Neural cell (in vitro differentiated cells): Measurements from ENCODE around the gene ZNF407. TPM values are rescaled to one million over a fixed set of nuclear protein-coding genes. Genes with fewer than 3 reads are reported as not detected.

Source experiments
- H2AFZ ChIP-seq: fragments of 200-600, 300-800 bp; sonication (generic), shearing (Covaris generic); 2 replicates; pipeline ENCODE4 v1.6.0; 2014; ENCODE audit warnings: low read depth, mild to moderate bottlenecking, antibody characterized with exemption, low read length, moderate library complexity
- H3F3A ChIP-seq: fragments of 200-600 bp; shearing (Covaris generic); 2 replicates; pipeline ENCODE4 v1.6.1; 2016; ENCODE audit warnings: mild to moderate bottlenecking, moderate library complexity, mixed read lengths, antibody characterized with exemption, low read length; ENCODE audit not compliant: insufficient read depth, poor library complexity, severe bottlenecking
- H3K27ac ChIP-seq: fragments of 200-600, 300-800 bp; sonication (generic), shearing (Covaris generic); 2 replicates; pipeline ENCODE4 v1.5.1; 2014; ENCODE audit warnings: mild to moderate bottlenecking, low read length, moderate library complexity
- H3K27me3 ChIP-seq: fragments of 300-800, 200-600 bp; sonication (generic), shearing (Covaris generic); 2 replicates; pipeline ENCODE4 v1.6.0; 2014; ENCODE audit warnings: mild to moderate bottlenecking, low read depth, low read length, moderate library complexity; ENCODE audit not compliant: insufficient read depth
- H3K36me3 ChIP-seq: fragments of 300-800, 200-600 bp; sonication (generic), shearing (Covaris generic); 2 replicates; pipeline ENCODE4 v1.5.1; 2014; ENCODE audit warnings: mild to moderate bottlenecking, antibody characterized with exemption, low read length, moderate library complexity; ENCODE audit not compliant: insufficient read depth
- H3K4me2 ChIP-seq: fragments of 300-800, 200-600 bp; sonication (generic), shearing (Covaris generic); 2 replicates; pipeline ENCODE4 v1.6.0; 2014; ENCODE audit warnings: mild to moderate bottlenecking, low read length
- H3K4me3 ChIP-seq: fragments of 300-800, 200-600 bp; sonication (generic), shearing (Covaris generic); 2 replicates; pipeline ENCODE4 v1.5.1; 2014; ENCODE audit warnings: mild to moderate bottlenecking, low read length, moderate library complexity
- H3K79me2 ChIP-seq: fragments of 200-600 bp; shearing (Covaris generic); replicated peaks from 2 replicates; pipeline ENCODE4 v1.6.0; 2014; ENCODE audit warnings: mild to moderate bottlenecking, low read length, moderate library complexity; ENCODE audit not compliant: insufficient read depth
- H3K9ac ChIP-seq: fragments of 300-800, 200-600 bp; sonication (generic), shearing (Covaris generic); 2 replicates; pipeline ENCODE4 v1.6.1; 2016; ENCODE audit warnings: mild to moderate bottlenecking, low read length, mixed read lengths
- H3K9me2 ChIP-seq: fragments of 200-600 bp; shearing (Covaris generic); 2 replicates; pipeline ENCODE4 v1.6.1; 2016; ENCODE audit warnings: mild to moderate bottlenecking, low read length, mixed read lengths; ENCODE audit not compliant: insufficient read depth
- H3K9me3 ChIP-seq: fragments of 200-600, 300-800 bp; sonication (generic), shearing (Covaris generic); 2 replicates; pipeline ENCODE4 v1.6.1; 2016; ENCODE audit warnings: mild to moderate bottlenecking, mixed run types, low read length, moderate library complexity, mixed read lengths
- H4K20me1 ChIP-seq: fragments of 200-600 bp; shearing (Covaris generic); 2 replicates; pipeline ENCODE4 v1.6.1; 2016; ENCODE audit warnings: mild to moderate bottlenecking, mixed run types; ENCODE audit not compliant: insufficient read depth
- EP300 ChIP-seq: fragments of 450-650 bp; conservative IDR thresholded peaks from 2 replicates; pipeline ENCODE4 v1.6.1; 2014; ENCODE audit warnings: antibody characterized with exemption, mild to moderate bottlenecking, moderate library complexity; ENCODE audit not compliant: poor library complexity, severe bottlenecking
- EZH2 ChIP-seq: fragments of 200-600, 300-800 bp; shearing (Covaris generic), sonication (generic); IDR thresholded peaks from 2 replicates; pipeline ENCODE4 v1.6.1; 2014; ENCODE audit warnings: antibody characterized with exemption, low read length, borderline replicate concordance, mild to moderate bottlenecking; ENCODE audit not compliant: insufficient read depth, poor library complexity, severe bottlenecking
- MXI1 ChIP-seq: fragments of 450-650 bp; conservative IDR thresholded peaks from 2 replicates; pipeline ENCODE4 v1.6.1; 2014; ENCODE audit warnings: antibody characterized with exemption, mild to moderate bottlenecking; ENCODE audit not compliant: poor library complexity, severe bottlenecking
- POLR2AphosphoS5 ChIP-seq: IDR thresholded peaks from 2 replicates; pipeline ENCODE4 v1.6.1; 2012
- RAD21 ChIP-seq: fragments of 450-650 bp; conservative IDR thresholded peaks from 2 replicates; pipeline ENCODE4 v1.6.1; 2014; ENCODE audit warnings: antibody characterized with exemption, mild to moderate bottlenecking, moderate library complexity
- SMC3 ChIP-seq: fragments of 450-650 bp; conservative IDR thresholded peaks from 2 replicates; pipeline ENCODE4 v1.6.1; 2014; ENCODE audit warnings: antibody characterized with exemption, mild to moderate bottlenecking, moderate library complexity; ENCODE audit not compliant: poor library complexity
- TAF1 ChIP-seq: IDR thresholded peaks from 2 replicates; pipeline ENCODE4 v1.6.1; 2012; ENCODE audit warnings: low read depth
- polyA plus RNA-seq: library from polyadenylated mRNA; depleted of rRNA; stranded (reverse); fragments of >200 nt; gene quantifications from 2 replicates; pipeline ENCODE4 v1.2.3, GENCODE V29; 2014
- TF ChIP-seq, protein P1 (sequence below): IDR thresholded peaks from 2 replicates; pipeline ENCODE4 v1.6.1; 2012; ENCODE audit warnings: borderline replicate concordance
- TF ChIP-seq, protein P2 (sequence below): fragments of 450-650 bp; IDR thresholded peaks from 2 replicates; pipeline ENCODE4 v1.5.1; 2014; ENCODE audit warnings: antibody characterized with exemption, mild to moderate bottlenecking, moderate library complexity; ENCODE audit not compliant: poor library complexity, severe bottlenecking

The ZNF407 gene
- polyA plus RNA-seq, 1 donor from 2014 or later: 2.9 TPM

DNA sequence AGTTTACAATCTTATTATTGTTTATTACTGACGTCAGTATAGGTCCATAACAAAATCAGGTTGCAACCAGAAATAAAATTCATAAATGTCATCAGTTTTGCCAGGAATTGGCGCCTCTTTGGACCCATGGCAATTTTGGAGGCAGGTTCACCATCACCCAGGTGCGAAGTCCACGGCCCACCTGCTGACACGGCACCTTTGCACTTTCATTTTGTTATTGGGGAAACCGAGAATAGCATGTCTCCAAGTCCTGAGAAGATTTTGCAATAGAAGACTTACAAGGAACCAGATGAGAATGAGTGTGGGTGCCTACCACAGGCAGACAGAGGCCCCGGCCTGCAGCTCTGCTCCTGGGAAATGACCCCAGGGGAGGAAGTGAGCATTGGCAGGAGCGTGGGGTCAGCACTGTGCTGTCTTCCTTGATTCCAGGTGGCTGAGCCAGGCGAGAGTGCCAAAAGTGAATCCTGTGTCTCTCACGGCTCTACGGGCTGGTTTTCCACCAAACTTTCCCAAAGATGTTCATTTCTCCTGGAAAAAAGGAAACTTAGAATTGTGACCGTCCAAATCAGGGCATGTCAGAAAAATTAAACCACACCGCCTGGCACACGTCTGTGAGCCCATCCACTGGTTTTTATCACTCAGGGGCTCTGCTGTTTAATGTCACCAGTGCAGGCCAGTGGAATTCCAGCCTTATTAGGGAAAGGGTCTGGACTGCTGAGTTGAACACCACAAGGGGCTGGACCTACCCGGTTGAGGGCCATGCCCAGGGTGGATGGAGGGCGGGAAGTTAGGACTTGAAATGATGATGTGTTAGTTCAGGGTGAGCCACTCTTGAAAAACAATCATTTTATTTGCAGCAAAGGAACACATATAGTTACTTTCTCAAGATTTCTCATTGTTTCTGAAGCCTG lies 514.8 kb downstream of the ZNF407 start:
- Histone ChIP-seq H3K27me3 (no peaks in the 10 kb centered on the region), H3K9me2 (no peaks in the 10 kb centered on the region), H3F3A (no peaks in the 10 kb centered on the region), H3K4me2 (no peak overlapping the region), H4K20me1 (no peaks in the 10 kb centered on the region), H3K4me3 (no peak overlapping the region), H3K9ac (no peak overlapping the region), H3K9me3 (no peaks in the 10 kb centered on the region), H2AFZ (no peak overlapping the region), H3K79me2 (no peaks in the 10 kb centered on the region), H3K27ac (no peak overlapping the region), H3K36me3 (no peaks in the 10 kb centered on the region)
- no peak for TF ChIP-seq SMC3
- no peak for TF ChIP-seq EZH2
- no peak for TF ChIP-seq RAD21
- no peak for TF ChIP-seq EP300
- TF ChIP-seq MXI1: no peak
- TF ChIP-seq POLR2AphosphoS5: no peak
- TF ChIP-seq, protein P1, sequence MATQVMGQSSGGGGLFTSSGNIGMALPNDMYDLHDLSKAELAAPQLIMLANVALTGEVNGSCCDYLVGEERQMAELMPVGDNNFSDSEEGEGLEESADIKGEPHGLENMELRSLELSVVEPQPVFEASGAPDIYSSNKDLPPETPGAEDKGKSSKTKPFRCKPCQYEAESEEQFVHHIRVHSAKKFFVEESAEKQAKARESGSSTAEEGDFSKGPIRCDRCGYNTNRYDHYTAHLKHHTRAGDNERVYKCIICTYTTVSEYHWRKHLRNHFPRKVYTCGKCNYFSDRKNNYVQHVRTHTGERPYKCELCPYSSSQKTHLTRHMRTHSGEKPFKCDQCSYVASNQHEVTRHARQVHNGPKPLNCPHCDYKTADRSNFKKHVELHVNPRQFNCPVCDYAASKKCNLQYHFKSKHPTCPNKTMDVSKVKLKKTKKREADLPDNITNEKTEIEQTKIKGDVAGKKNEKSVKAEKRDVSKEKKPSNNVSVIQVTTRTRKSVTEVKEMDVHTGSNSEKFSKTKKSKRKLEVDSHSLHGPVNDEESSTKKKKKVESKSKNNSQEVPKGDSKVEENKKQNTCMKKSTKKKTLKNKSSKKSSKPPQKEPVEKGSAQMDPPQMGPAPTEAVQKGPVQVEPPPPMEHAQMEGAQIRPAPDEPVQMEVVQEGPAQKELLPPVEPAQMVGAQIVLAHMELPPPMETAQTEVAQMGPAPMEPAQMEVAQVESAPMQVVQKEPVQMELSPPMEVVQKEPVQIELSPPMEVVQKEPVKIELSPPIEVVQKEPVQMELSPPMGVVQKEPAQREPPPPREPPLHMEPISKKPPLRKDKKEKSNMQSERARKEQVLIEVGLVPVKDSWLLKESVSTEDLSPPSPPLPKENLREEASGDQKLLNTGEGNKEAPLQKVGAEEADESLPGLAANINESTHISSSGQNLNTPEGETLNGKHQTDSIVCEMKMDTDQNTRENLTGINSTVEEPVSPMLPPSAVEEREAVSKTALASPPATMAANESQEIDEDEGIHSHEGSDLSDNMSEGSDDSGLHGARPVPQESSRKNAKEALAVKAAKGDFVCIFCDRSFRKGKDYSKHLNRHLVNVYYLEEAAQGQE: no peak
- TF ChIP-seq, protein P2, sequence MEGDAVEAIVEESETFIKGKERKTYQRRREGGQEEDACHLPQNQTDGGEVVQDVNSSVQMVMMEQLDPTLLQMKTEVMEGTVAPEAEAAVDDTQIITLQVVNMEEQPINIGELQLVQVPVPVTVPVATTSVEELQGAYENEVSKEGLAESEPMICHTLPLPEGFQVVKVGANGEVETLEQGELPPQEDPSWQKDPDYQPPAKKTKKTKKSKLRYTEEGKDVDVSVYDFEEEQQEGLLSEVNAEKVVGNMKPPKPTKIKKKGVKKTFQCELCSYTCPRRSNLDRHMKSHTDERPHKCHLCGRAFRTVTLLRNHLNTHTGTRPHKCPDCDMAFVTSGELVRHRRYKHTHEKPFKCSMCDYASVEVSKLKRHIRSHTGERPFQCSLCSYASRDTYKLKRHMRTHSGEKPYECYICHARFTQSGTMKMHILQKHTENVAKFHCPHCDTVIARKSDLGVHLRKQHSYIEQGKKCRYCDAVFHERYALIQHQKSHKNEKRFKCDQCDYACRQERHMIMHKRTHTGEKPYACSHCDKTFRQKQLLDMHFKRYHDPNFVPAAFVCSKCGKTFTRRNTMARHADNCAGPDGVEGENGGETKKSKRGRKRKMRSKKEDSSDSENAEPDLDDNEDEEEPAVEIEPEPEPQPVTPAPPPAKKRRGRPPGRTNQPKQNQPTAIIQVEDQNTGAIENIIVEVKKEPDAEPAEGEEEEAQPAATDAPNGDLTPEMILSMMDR: no peak
- TF ChIP-seq TAF1: no peak

DNA sequence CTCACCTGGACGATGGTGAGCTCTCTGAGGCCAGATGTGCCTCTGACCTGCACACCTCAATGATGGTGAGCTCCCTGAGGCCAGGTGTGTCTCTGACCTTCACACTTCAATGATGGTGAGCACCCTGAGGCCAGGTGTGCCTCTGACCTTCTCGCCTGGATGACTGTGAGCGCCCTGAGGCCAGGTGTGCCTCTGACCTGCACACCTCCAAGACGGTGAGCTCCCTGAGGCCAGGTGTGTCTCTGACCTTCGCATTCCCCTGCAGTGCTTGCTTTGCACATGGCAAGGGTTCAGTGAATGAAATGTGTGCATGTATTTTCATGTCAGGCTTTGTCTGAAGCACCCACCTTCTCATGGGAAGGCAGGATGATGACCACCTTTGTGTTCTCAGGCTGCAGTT lies 515.8 kb downstream of the ZNF407 start:
- no peak for TF ChIP-seq MXI1
- TF ChIP-seq, protein P2: no peak
- TF ChIP-seq EP300: no peak
- TF ChIP-seq RAD21: no peak
- TF ChIP-seq SMC3: no peak
- H3K36me3 ChIP-seq: no peaks in the 10 kb centered on the region
- H4K20me1 ChIP-seq: no peaks in the 10 kb centered on the region
- H3F3A ChIP-seq: no peaks in the 10 kb centered on the region
- no peaks in the 10 kb centered on the region for H3K79me2 ChIP-seq
- no peak overlapping the region for H3K4me3 ChIP-seq
- H2AFZ ChIP-seq: no peak overlapping the region
- H3K9me2 ChIP-seq: no peaks in the 10 kb centered on the region
- H3K27ac ChIP-seq: no peak overlapping the region
- no peaks in the 10 kb centered on the region for H3K9me3 ChIP-seq
- no peaks in the 10 kb centered on the region for H3K27me3 ChIP-seq
- no peak overlapping the region for H3K4me2 ChIP-seq
- H3K9ac ChIP-seq: no peak overlapping the region
